Measurements from ENCODE around the gene TPK1. TPM values are rescaled to one million over a fixed set of nuclear protein-coding genes. Genes with fewer than 3 reads are reported as not detected.

Gene TPK1
- polyA plus RNA-seq, 2 of the 4 experiments (the other 2 are of a cell fraction): 1.4 to 2.5 TPM

DNA sequence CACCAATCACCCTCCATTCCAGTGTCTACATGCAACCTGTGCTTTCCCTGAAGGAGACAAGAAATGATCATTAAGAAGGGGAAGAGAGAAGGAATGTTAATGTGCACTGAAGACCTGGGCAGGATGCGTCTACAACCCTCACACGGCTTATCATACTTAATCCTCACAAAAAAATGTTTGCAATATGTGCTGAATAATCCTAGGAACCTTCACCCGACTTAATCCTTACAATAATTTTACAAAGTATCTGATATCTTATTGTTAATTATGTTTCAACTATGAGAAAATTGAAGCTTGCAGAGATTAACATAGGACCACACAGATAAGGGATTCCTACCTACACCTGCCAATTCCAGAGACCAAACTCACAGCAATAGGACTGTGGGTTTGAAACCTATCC lies 287.3 kb downstream of the TPK1 start:
- CTCF ChIA-PET: no interaction called here
- FAIRE-seq: no peak

DNA sequence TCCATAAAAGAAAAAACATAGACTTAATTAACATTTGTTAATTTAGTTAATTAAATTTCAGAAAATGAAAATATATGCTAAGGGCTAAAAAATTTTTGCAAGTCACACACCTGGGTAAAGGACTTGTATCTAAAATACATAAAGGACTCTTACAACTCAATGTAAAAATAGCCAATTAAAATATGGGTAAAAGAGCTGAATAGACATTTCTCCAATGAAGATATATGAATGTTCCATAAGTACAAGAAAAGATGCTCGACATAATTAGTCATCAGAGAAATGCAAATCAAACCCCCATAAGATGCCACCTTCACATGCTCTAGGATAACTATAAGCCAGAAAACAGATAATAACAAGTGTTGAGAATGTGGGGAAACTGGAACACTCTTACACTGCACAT lies 288.0 kb downstream of the TPK1 start:
- Histone ChIP-seq H3K4me3 (no peak overlapping the region), H3K27ac (no peak overlapping the region), H3K9me3 (no peaks in the 10 kb centered on the region), H3K4me1 (no peaks in the 10 kb centered on the region; the same call in 2 of the 3 replicates), H3K4me2 (no peak overlapping the region)
- CTCF ChIA-PET: no interaction called here
- POLR2A ChIA-PET: no interaction called here
- DNase-seq (ENCODE audit: low read depth in 1 of 2, low spot score in 1 of 2) (no peak), ATAC-seq (no peak), FAIRE-seq (no peak)
- peak; percentile 55 for TF ChIP-seq MAFK (IDR thresholded peaks at IDR 0.05; ENCODE audit: partially characterized antibody)
- TF ChIP-seq HDAC2 (IDR thresholded peaks at IDR 0.05): no peak
- 5% methylated on average over 1 of the region's 1 CpG for WGBS (ENCODE audit: missing lambda C conversion rate)

More for the DNA sequence above, 287.3 kb downstream of the TPK1 start:
- DNase-seq (ENCODE audit: low read depth in 1 of 2, low spot score in 1 of 2) (no peak), ATAC-seq (no peak)
- H3K4me1 ChIP-seq: no peaks in the 10 kb centered on the region; the same call in 2 of the 3 replicates
- no peak overlapping the region for H3K27ac ChIP-seq
- POLR2A ChIA-PET: no interaction called here
- H3K9me3 ChIP-seq: no peaks in the 10 kb centered on the region
- H3K4me2 ChIP-seq: no peak overlapping the region
- 37% methylated on average over 3 of the region's 3 CpGs for WGBS (ENCODE audit: missing lambda C conversion rate)
- no peak overlapping the region for H3K4me3 ChIP-seq
- TF ChIP-seq, protein P1, sequence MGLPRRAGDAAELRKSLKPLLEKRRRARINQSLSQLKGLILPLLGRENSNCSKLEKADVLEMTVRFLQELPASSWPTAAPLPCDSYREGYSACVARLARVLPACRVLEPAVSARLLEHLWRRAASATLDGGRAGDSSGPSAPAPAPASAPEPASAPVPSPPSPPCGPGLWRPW (IDR thresholded peaks at IDR 0.05): no peak
- TF ChIP-seq HDAC2 (IDR thresholded peaks at IDR 0.05) (no peak), KDM5A (IDR thresholded peaks at IDR 0.05) (no peak), PHF8 (IDR thresholded peaks at IDR 0.05; ENCODE audit: borderline replicate concordance, low read depth) (no peak)

DNA sequence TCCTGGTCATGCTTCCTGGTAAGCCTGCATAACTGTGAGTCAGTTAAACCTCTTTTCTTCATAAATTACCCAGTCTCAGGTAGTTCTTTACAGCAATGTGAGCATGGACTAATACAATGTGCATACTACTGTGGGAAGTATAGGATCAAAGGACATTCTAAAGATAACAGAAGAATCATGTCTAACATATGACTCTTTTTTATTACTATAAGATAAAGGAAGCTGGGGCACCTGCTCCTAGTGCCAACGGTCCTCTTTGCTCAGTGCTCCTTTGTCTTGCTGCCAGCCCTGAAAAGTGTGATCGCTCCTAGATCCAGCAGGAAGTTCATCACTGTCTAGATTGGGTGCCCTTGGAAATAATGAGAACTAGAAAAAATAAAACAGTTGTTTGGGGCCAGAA lies 289.1 kb downstream of the TPK1 start:
- DNase-seq (ENCODE audit: low read depth in 1 of 2, low spot score in 1 of 2) (no peak), FAIRE-seq (no peak), ATAC-seq (no peak)
- ChIA-PET POLR2A (no interaction called here), CTCF (no interaction called here)
- TF ChIP-seq TFCP2L1 (CRISPR knock-in tag; IDR thresholded peaks at IDR 0.05) (no peak), KDM5A (IDR thresholded peaks at IDR 0.05) (no peak), HDAC2 (IDR thresholded peaks at IDR 0.05) (no peak), NPAS2 (CRISPR knock-in tag; IDR thresholded peaks at IDR 0.05; ENCODE audit: borderline replicate concordance) (no peak), CBX2 (IDR thresholded peaks at IDR 0.05; ENCODE audit: borderline replicate concordance, low read depth) (no peak), RFX5 (IDR thresholded peaks at IDR 0.05) (no peak), NR3C1 (IDR thresholded peaks at IDR 0.05) (no peak), ESRRA (IDR thresholded peaks at IDR 0.05; ENCODE audit: borderline replicate concordance, low read length) (no peak), BHLHE40 (IDR thresholded peaks at IDR 0.05; ENCODE audit: low read depth, low read length) (no peak), FOSL2 (IDR thresholded peaks at IDR 0.05) (no peak), FOSL2 (CRISPR knock-in tag; IDR thresholded peaks at IDR 0.05) (no peak), SMC3 (IDR thresholded peaks at IDR 0.05) (no peak)
- TF ChIP-seq, protein P2, sequence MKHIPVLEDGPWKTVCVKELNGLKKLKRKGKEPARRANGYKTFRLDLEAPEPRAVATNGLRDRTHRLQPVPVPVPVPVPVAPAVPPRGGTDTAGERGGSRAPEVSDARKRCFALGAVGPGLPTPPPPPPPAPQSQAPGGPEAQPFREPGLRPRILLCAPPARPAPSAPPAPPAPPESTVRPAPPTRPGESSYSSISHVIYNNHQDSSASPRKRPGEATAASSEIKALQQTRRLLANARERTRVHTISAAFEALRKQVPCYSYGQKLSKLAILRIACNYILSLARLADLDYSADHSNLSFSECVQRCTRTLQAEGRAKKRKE (CRISPR knock-in tag; IDR thresholded peaks at IDR 0.05; ENCODE audit: low read depth): no peak
- TF ChIP-seq, protein P3, sequence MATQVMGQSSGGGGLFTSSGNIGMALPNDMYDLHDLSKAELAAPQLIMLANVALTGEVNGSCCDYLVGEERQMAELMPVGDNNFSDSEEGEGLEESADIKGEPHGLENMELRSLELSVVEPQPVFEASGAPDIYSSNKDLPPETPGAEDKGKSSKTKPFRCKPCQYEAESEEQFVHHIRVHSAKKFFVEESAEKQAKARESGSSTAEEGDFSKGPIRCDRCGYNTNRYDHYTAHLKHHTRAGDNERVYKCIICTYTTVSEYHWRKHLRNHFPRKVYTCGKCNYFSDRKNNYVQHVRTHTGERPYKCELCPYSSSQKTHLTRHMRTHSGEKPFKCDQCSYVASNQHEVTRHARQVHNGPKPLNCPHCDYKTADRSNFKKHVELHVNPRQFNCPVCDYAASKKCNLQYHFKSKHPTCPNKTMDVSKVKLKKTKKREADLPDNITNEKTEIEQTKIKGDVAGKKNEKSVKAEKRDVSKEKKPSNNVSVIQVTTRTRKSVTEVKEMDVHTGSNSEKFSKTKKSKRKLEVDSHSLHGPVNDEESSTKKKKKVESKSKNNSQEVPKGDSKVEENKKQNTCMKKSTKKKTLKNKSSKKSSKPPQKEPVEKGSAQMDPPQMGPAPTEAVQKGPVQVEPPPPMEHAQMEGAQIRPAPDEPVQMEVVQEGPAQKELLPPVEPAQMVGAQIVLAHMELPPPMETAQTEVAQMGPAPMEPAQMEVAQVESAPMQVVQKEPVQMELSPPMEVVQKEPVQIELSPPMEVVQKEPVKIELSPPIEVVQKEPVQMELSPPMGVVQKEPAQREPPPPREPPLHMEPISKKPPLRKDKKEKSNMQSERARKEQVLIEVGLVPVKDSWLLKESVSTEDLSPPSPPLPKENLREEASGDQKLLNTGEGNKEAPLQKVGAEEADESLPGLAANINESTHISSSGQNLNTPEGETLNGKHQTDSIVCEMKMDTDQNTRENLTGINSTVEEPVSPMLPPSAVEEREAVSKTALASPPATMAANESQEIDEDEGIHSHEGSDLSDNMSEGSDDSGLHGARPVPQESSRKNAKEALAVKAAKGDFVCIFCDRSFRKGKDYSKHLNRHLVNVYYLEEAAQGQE (IDR thresholded peaks at IDR 0.05): no peak
- H3K9me3 ChIP-seq: no peaks in the 10 kb centered on the region
- WGBS (ENCODE audit: missing lambda C conversion rate): 18% methylated on average over 2 of the region's 2 CpGs
- H3K27ac ChIP-seq: no peak overlapping the region
- H3K4me3 ChIP-seq: no peak overlapping the region
- no peaks in the 10 kb centered on the region; the same call in 2 of the 3 replicates for H3K4me1 ChIP-seq
- no peak overlapping the region for H3K4me2 ChIP-seq
